Measurements from ENCODE around the gene REV3L. TPM values are rescaled to one million over a fixed set of nuclear protein-coding genes. Genes with fewer than 3 reads are reported as not detected.

REV3L gene
- total RNA-seq, 1 donor from 2014 or later, result 17.7 TPM

- ATAC-seq, result no peak
Observed at GRCh38 chr6:111254779-111255166, 228.2 kb downstream of the REV3L start.

- ATAC-seq, result no peak
Observed at GRCh38 chr6:111254004-111254778, 228.8 kb downstream of the REV3L start.

DNA sequence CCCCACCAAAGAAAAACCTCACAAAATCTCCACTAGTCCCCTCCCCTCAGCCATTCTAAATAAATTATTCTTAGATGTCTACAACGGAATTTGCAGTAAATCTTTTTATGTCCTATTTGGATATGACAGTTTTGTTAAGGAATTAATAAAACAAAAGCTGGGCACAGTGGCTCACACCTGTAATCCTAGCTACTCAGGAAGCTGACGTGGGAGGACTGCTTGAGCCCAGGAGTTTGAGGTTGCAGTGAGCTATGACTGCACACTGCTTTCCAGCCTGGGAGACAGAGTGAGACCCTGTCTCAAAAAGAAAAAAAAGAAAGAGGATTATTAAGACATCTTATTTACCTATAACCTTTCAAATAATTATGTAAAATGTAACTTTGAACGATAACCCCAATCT, 230.3 kb downstream of the REV3L start:
- no peak for ATAC-seq

GRCh38 chr6:111250791-111251354, 232.1 kb downstream of the REV3L start:
- no peak for ATAC-seq

Other genes starting within 250 kb of the REV3L start
- gene TRAF3IP2, start 122.7 kb upstream of the REV3L start, total RNA-seq, result 68.5 TPM

Data from esophagus mucosa (tissue), 1 donor.